ENCODE measurements around the gene CDK14.

DNA sequence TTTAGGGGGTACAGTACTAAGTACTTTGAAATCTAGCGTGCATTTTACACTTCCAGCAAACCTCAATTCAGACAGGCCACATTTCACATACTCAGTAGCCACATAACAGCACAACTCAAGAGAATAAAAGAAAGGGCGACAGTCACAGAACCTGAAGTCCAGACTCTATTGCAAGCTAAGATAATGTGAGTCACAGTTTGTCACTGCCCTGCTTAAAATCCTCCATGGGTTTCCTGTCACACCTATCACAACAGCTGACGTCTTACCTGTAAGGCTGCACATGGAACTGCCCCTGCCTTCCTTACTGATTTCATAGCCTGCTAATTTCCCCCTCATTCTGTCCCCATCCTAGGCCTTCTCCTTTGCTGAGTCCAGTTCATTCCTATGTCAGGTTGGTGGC lies 16.1 kb upstream of the CDK14 start:
- TF ChIP-seq, protein P1, sequence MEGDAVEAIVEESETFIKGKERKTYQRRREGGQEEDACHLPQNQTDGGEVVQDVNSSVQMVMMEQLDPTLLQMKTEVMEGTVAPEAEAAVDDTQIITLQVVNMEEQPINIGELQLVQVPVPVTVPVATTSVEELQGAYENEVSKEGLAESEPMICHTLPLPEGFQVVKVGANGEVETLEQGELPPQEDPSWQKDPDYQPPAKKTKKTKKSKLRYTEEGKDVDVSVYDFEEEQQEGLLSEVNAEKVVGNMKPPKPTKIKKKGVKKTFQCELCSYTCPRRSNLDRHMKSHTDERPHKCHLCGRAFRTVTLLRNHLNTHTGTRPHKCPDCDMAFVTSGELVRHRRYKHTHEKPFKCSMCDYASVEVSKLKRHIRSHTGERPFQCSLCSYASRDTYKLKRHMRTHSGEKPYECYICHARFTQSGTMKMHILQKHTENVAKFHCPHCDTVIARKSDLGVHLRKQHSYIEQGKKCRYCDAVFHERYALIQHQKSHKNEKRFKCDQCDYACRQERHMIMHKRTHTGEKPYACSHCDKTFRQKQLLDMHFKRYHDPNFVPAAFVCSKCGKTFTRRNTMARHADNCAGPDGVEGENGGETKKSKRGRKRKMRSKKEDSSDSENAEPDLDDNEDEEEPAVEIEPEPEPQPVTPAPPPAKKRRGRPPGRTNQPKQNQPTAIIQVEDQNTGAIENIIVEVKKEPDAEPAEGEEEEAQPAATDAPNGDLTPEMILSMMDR (IDR thresholded peaks at IDR 0.05): no peak
- TF ChIP-seq POLR2A (IDR thresholded peaks at IDR 0.05) (no peak), EP300 (IDR thresholded peaks at IDR 0.05) (no peak)
